Lung microvascular endothelial cell (primary cell): ENCODE measurements around the gene IL20. TPM values are rescaled to one million over a fixed set of nuclear protein-coding genes. Genes with fewer than 3 reads are reported as not detected.

Source experiments
- DNase-seq, 2 donors: peaks; one replicate each; pipeline versions ENCODE4 v3.0.0 to v3.0.0-alpha.2; 2010; ENCODE audit warnings: low read depth in 2 of 2
- total RNA-seq: library from RNA; depleted of rRNA; stranded (reverse); fragments of >200 nt; gene quantifications from 2 replicates; pipeline ENCODE4 v1.2.1, GENCODE V29; 2014

IL20 gene
- total RNA-seq, 1 donor from 2014 or later: not detected

- no peak for DNase-seq
Measured at GRCh38 chr1:206875752-206876377, 10.4 kb downstream of the IL20 start.

- DNase-seq: no peak
Measured at GRCh38 chr1:206878456-206878855, 13.0 kb downstream of the IL20 start.

GRCh38 chr1:206880314-206880713, 14.9 kb downstream of the IL20 start:
- DNase-seq: no peak

GRCh38 chr1:206882555-206882954, 17.1 kb downstream of the IL20 start:
- DNase-seq: no peak

- DNase-seq: no peak
Measured at GRCh38 chr1:206883160-206883559, 17.7 kb downstream of the IL20 start.

- no peak for DNase-seq
Measured at GRCh38 chr1:206883876-206884275, 18.5 kb downstream of the IL20 start.

- DNase-seq: no peak
Measured at GRCh38 chr1:206885341-206886060, 20.1 kb downstream of the IL20 start.

GRCh38 chr1:206886831-206887230, 21.4 kb downstream of the IL20 start:
- no peak for DNase-seq

GRCh38 chr1:206887701-206888100, 22.3 kb downstream of the IL20 start:
- no peak for DNase-seq

GRCh38 chr1:206890125-206891060, 25.0 kb downstream of the IL20 start:
- DNase-seq: peak; percentile 64 to 86

- DNase-seq: no peak
Measured at GRCh38 chr1:206891412-206891811, 26.0 kb downstream of the IL20 start.

- DNase-seq: no peak
Measured at GRCh38 chr1:206892351-206892984, 27.0 kb downstream of the IL20 start.

- DNase-seq: no peak
Measured at GRCh38 chr1:206893380-206893779, 28.0 kb downstream of the IL20 start.

GRCh38 chr1:206895325-206895724, 29.9 kb downstream of the IL20 start:
- no peak for DNase-seq

- DNase-seq: no peak
Measured at GRCh38 chr1:206895837-206896242, 30.4 kb downstream of the IL20 start.

GRCh38 chr1:206896261-206896660, 30.8 kb downstream of the IL20 start:
- DNase-seq: no peak

GRCh38 chr1:206897175-206897574, 31.8 kb downstream of the IL20 start, which contains the start of gene IL24:
TSS of gene IL24 (plus strand) at chr1:206897443. CDS start at chr1:206897833, 390 bp downstream.
- no peak for DNase-seq

GRCh38 chr1:206898089-206898914, 32.9 kb downstream of the IL20 start:
- no peak for DNase-seq

GRCh38 chr1:206898915-206899431, 33.5 kb downstream of the IL20 start:
- no peak for DNase-seq

- no peak for DNase-seq
Measured at GRCh38 chr1:206899717-206900116, 34.3 kb downstream of the IL20 start.
